DND-41 (cell line): ENCODE results near the gene VWC2.

ENCODE experiments used
- EZH2 ChIP-seq: IDR thresholded peaks from 3 replicates; pipeline ENCODE4 v1.6.1; 2012; ENCODE audit warnings: borderline replicate concordance, low read depth, mild to moderate bottlenecking, moderate library complexity, low read length, inconsistent platforms; ENCODE audit not compliant: severe bottlenecking
- TF ChIP-seq, protein P1 (sequence below): IDR thresholded peaks from 2 replicates; pipeline ENCODE4 v1.5.1; 2012; ENCODE audit warnings: borderline replicate concordance, low read length, moderate library complexity, mild to moderate bottlenecking; ENCODE audit not compliant: poor library complexity, severe bottlenecking; ENCODE audit errors: extremely low read depth

GRCh38 chr7:49866076-49866735 lies 92.8 kb downstream of the VWC2 start:
- TF ChIP-seq EZH2, result no peak
- TF ChIP-seq, protein P1, sequence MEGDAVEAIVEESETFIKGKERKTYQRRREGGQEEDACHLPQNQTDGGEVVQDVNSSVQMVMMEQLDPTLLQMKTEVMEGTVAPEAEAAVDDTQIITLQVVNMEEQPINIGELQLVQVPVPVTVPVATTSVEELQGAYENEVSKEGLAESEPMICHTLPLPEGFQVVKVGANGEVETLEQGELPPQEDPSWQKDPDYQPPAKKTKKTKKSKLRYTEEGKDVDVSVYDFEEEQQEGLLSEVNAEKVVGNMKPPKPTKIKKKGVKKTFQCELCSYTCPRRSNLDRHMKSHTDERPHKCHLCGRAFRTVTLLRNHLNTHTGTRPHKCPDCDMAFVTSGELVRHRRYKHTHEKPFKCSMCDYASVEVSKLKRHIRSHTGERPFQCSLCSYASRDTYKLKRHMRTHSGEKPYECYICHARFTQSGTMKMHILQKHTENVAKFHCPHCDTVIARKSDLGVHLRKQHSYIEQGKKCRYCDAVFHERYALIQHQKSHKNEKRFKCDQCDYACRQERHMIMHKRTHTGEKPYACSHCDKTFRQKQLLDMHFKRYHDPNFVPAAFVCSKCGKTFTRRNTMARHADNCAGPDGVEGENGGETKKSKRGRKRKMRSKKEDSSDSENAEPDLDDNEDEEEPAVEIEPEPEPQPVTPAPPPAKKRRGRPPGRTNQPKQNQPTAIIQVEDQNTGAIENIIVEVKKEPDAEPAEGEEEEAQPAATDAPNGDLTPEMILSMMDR, result no peak
